Large intestine (tissue), 3 donors: ENCODE data around the gene AKAP13. TPM values are rescaled to one million over a fixed set of nuclear protein-coding genes. Genes with fewer than 3 reads are reported as not detected.
"Not testable (repeated sequence)": the region's sequence is repeated elsewhere in the genome, so short reads cannot be mapped to it uniquely, and the experiment has no call there.

Experiments used
- DNase-seq, 2 donors: peaks; one replicate each; pipeline versions ENCODE4 v3.0.0 to v3.0.0-alpha.2; 2013
- H3K27ac ChIP-seq: one replicate; pipeline ENCODE4 v1.5.1; 2013; ENCODE audit warnings: low read length
- H3K27me3 ChIP-seq: 2 replicates; pipeline ENCODE4 v1.6.1; 2013; ENCODE audit warnings: low read length; ENCODE audit not compliant: control insufficient read depth, insufficient read depth
- H3K36me3 ChIP-seq: 2 replicates; pipeline ENCODE4 v1.6.1; 2013; ENCODE audit warnings: low read length; ENCODE audit not compliant: control insufficient read depth, insufficient read depth
- H3K4me1 ChIP-seq: one replicate; pipeline ENCODE4 v1.6.1; 2013; ENCODE audit warnings: low read length; ENCODE audit not compliant: control insufficient read depth, insufficient read depth
- H3K4me3 ChIP-seq: one replicate; pipeline ENCODE4 v1.5.1; 2013; ENCODE audit warnings: low read length
- H3K9me3 ChIP-seq: one replicate; pipeline ENCODE4 v1.6.1; 2013; ENCODE audit warnings: mild to moderate bottlenecking, low read depth, low read length, moderate library complexity; ENCODE audit not compliant: control insufficient read depth
- WGBS: methylation state at CpG from one replicate; pipeline ENCODE4 v1.1.5; 2013; ENCODE audit warnings: low lambda C conversion rate; ENCODE audit not compliant: insufficient coverage; 5-methylcytosine and 5-hydroxymethylcytosine counted together
- polyA plus RNA-seq: library from polyadenylated mRNA; unstranded; fragments of 120-200 nt; gene quantifications from one replicate; pipeline ENCODE4 v1.2.1, GENCODE V29; 2013

Gene AKAP13
- polyA plus RNA-seq, 1 donor = 68.9 TPM

- no peaks in the 10 kb centered on the region for H3K36me3 ChIP-seq
- DNase-seq = peak in 1 of 2 donors; percentile 60
- H3K27me3 ChIP-seq = no peaks in the 10 kb centered on the region
- no peaks in the 10 kb centered on the region for H3K9me3 ChIP-seq
- H3K4me1 ChIP-seq = peaks cover 16% of the 10 kb centered on the region
- H3K4me3 ChIP-seq = peak overlapping the region; percentile 69
- peak overlapping the region; percentile 80 for H3K27ac ChIP-seq
- no CpG with 5 or more reads among the region's 56 CpGs for WGBS
These were observed 413.5 kb downstream of the AKAP13 start for GRCh38 chr15:85793641-85794597.

- Histone ChIP-seq H3K36me3 (no peaks in the 10 kb centered on the region), H3K27ac (peak within 1 kb of the TSS; percentile 80), H3K4me3 (peak within 1 kb of the TSS; percentile 69), H3K4me1 (peaks cover 16% of the 10 kb centered on the region), H3K9me3 (no peaks in the 10 kb centered on the region), H3K27me3 (no peaks in the 10 kb centered on the region)
- no CpG with 5 or more reads among the region's 71 CpGs for WGBS
- DNase-seq = peak; percentile 95 to 97
These were observed 414.4 kb downstream of the AKAP13 start, which contains the start of gene KLHL25 for GRCh38 chr15:85794598-85795336. TSS of gene KLHL25 (minus strand) at chr15:85794925. CDS start at chr15:85769810, 25,115 bp downstream.

GRCh38 chr15:85795337-85796305 lies 415.2 kb downstream of the AKAP13 start:
- Histone ChIP-seq H3K4me3 (peak overlapping the region; percentile 52), H3K27me3 (no peaks in the 10 kb centered on the region), H3K9me3 (no peaks in the 10 kb centered on the region), H3K27ac (peak overlapping the region; percentile 47), H3K36me3 (no peaks in the 10 kb centered on the region), H3K4me1 (peaks cover 16% of the 10 kb centered on the region)
- peak in 1 of 2 donors; percentile 72 for DNase-seq
- WGBS = 21% methylated on average over 5 of the region's 15 CpGs

- H3K9me3 ChIP-seq, DNase-seq, H3K36me3 ChIP-seq, H3K27ac ChIP-seq, H3K27me3 ChIP-seq, H3K4me3 ChIP-seq: not testable (repeated sequence)
- peaks cover 16% of the 10 kb centered on the region for H3K4me1 ChIP-seq
- no CpG with 5 or more reads among the region's 7 CpGs for WGBS
These were observed 416.0 kb downstream of the AKAP13 start for GRCh38 chr15:85796371-85796770.
